ENCODE data around the gene ZNF597.

The ZNF597 gene, protein sequence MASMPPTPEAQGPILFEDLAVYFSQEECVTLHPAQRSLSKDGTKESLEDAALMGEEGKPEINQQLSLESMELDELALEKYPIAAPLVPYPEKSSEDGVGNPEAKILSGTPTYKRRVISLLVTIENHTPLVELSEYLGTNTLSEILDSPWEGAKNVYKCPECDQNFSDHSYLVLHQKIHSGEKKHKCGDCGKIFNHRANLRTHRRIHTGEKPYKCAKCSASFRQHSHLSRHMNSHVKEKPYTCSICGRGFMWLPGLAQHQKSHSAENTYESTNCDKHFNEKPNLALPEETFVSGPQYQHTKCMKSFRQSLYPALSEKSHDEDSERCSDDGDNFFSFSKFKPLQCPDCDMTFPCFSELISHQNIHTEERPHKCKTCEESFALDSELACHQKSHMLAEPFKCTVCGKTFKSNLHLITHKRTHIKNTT

DNA sequence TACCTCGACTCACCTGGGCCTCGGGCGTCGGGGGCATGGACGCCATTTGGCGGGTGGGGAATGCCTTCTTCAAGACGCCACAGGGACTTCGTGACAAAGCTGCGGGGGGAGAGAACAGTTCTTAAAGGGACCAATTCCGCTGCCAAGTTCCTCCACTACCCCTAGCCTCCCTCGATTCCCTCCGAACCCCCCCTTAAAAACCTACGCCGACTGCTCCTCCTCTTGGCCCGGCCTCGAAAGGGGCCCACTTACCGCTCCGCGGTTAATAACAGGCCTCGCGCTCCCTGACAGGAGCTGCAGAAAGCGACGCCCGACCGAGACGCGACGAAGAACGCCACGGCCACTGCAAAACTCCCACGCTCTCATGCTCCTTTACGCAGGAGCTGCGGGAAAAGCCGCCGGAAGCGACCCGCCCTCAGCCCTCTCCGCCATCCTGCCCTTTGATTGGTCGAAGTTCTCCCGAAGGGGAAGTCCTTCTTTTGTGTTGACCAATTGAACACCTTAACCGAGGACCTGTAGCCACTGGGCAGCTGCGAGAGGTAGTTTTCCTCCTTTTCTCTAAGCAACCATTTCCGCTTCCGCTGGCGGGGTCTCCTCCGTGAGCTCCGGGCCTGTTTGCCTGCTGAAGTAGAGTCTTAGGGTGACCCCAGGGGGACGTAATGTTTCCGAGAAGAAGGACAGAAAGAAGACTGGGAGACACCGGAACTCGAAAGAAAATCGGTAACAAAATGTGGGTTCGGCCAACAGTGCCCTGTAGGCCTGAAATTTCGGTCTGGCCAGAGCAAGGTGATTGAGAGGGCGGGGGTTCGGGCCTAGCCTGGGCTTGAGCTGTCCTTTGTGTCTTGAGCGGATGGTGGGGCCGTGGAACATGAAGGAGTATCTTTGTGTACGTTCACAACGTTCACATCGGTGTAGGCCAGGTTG is at the start of gene ZNF597, which contains the start of gene NAA60:
Gene ZNF597, minus strand, starts transcription at position 397 of the 924 bp plus-strand sequence. Its CDS starts 351 bp downstream, at position 46.
Gene NAA60, plus strand, starts transcription at position 573 of the 924 bp plus-strand sequence. CDS start 32,548 bp downstream, outside the sequence.
- no peak for DNase-seq

DNA sequence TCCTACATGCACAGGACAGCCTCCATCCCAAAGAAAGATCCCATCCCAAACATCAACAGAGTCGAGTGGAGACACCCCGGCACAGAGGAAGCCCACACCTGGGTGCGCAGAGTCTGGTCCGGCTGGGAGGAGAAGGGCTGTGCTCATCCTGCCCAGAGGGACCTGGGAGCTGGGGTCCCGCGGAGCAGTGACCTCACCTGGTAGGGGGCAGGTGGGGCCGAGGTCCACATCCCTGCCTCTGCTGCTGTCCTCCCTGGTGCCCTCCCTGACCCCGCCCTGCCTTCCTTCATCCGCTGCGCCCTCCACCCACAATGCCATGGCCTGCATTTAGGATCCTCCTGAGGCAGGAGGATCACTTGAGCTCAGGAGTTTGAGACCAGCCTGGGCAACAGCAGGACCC is 49.1 kb upstream of the ZNF597 start:
- DNase-seq: no peak

DNA sequence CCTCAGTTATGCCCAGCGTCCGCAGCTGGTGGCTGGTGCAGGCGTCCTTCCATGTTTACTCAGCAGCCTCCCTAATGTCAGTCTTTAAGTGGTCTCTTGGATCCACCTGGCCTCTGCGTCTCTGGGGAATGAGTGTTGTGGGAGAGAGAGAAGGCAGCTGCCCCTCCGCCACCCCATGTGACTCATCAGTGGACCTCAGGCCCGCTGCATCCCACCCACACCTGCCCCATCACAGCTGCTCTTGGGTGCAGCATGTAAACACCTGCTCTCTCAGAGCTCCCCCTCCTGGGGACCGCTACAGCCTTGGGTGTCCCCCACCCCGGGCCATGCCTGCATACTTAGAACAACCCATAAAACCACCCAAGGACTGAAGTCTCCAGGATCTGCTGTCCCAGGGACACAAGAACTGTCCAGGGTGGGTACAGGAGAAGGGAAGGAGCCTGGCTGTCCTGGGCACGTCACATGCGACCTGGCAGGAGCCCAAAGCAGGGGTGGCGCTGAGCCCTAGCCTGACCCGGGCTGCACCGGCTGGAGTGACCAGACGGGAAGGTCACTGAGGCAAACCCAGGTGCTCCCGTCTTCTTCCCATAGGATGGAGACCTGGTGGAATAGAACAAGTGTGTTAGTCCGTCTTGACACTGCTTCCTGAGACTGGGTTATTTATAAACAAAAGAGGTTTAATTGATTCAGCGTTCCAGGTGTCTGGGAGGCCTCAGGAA is 47.8 kb upstream of the ZNF597 start:
- DNase-seq: peak in 1 of 2 experiments; percentile 26

DNA sequence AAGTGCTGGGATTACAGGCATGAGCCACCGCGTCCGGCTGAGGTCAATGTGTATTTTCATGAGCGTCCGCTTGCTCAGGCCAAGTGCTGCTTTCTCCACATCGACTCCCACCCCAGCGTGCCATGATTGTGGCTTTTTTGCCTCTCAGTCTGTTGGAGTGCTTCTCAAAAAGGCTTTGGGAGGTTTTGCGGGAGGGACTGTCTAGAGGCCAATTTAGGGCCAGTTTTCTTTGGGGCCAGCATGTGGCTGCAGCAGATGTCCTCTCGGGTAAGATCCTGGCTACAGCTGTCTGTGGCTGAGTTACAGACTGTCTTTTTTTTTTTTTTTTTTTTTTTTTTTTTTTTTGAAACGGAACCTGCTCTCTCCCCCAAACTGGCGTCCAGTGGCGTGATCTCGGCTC is 45.5 kb upstream of the ZNF597 start:
- no peak for DNase-seq

DNA sequence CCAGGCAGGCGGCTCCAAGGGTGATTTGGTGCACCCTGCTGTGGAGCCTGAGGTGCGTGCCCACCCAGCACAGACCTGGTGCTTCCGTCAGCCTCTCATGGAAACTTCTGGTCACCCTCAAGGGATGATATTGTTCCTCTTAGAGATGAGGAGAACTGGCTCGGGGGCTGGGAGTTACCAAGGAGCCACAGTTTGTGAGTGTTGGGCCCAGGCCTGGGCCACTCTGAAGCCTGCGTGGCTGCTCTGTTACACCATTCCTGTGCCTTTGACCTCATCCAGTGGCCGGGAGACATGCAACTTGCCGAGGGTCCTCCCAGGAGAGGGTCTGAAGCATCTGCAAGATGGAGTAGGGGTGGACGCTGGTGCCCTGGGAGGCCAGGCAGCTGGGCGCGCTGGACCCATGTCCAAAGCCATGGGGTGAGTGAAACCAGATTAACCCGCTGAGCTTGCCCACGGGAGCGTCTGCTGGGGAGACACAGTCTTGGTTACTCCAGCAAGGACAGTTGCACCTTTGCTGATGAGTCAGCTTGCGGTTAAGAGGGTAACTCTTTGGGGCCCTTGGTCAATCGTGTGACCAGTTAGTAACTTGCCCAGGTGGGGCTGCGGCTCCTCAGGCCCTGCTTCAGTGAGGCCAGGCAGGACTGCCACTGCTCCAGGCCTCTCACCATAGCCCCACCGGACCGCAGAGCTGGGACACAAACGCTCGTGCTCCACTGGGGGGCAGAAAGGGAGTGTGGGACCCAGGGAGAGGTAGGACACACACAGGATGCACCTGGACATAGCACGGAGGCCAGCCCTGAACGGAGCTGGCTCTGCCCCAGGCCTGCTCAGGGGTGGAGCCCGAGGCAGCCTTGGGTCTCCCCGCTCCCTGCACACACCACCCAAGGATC is 44.5 kb upstream of the ZNF597 start:
- DNase-seq: no peak

DNA sequence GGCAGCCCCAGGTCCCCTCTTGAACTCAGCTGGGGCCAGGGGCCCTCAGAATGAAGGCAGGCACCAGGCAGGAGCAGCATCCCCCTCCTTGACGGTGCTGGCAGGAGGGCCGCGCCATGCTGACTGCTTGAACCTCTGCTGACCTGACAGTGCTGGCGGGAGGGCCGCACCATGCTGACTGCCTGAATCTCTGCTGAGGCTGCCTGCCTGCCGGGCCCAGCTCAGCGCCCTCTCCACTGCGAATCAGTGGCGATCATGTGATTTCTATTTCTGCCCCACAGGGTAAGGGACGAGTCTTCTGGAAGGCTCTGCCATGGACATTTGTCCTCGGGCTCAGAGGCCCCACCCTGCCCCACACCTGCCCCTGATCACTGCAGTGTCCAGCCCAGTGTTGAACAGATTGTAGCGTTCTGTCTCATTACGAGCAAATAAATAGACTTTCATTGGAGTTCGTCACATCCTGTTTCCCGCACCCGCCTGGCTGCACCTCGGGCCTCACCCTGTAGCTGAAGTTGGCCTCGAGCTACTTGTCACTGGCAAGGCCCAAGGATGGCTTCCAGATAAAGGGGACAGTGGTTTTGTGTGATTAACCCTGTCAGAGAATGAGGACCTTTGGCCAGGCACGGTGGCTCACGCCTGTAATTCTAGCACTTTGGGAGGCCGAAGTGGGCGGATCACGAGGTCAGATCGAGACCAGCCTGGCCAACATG is 43.4 kb upstream of the ZNF597 start:
- no peak for DNase-seq

DNA sequence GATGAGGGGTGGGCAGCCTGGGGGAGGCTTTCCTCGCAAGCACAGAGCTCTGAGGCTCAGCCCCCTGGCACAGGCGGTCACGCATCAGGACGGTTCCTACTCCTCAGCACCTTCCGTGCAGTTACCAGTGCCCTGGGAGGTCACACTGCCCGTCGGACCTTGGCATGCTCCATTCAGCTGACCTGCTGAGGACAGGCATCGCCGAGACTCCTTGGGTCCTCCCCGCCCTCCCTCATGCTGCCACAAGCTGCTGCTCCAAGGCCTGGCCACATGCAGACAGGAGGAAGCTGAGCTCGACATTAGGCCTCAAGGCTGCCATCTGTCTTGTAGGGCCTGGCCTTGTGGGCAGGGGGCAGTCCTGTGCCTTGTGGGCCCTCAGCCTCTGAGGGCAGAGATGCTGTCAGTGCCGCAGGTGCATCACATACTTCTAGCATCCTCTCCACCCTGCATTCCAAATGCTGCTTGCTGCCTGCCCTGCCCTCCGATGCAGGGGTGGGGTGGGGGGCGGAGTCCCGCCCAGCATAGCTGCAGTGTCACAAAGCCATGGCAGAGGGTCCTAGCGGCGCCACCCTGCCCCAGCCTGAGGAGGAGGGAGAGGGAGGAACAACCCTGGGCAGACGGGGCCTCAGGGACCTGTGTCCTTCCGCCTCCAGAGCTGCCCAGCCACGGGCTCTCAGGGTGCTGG is 42.7 kb upstream of the ZNF597 start:
- no peak for DNase-seq

DNA sequence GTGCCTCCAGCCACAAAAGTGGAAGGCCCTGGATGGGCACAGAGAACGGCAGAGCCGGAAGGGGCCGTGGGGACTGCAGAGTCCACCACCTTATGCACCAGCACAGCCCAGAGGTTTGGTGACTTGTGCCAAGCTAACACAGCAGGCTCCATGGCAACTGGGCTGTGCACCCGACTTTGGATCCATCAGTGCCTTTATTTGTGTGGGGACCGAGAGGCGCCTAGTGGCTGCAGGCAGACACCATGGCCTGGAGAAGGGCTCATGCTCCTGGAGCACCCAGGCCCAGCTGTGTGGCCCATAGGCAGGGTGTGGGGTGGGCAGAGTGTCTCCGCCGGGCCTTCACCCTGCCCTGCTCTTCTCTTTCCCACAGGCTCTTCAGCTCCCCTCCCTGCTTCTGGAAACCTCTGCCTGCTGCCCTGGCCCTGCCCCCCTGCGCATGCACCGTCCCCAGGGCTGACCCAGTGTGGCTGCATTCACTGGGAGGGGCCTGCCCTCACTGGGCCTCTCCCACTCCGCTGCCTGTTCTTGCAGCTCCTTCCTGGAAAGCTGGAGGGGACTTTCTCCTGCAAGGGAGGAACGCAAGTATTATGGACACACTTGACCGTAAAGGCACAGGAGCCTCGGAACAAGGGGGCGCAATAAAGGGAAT is 41.9 kb upstream of the ZNF597 start:
- DNase-seq: no peak

DNA sequence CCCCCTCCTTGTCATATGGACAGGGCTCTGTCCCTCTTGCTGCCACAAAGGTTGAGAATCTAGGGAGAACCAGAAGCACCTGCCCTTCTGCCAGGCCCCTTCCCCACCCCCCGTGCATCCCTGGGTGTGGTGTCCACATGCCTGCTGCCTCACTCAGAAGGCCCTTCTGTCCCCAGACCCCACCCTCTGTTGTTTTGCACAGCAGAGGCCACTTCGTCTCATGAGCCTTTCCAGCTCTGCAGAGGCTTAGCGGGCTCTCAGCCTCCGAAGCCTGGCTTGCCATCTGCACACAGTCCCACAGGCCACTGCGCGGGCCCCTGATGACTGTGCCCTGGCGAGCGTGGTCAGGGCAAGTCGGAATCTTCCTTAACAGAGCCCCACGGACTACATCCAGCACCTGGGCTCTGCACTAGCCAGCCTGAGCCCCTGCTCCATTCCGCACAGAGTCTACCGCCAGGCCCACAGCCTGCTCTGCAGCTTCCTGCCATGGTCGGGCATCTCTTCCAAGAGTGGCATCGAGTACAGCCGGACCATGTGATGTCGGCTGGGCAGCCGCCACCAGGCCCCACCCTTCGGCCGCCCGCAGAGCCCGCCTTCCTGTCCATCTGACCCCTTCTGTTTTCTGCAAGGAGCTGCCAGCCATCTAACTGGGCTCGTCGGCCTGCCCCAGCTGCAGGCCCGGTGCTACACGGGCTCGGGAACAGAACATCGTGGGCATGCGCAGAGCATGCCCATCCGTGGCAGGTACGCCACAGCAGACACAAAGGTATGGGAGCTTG is 41.2 kb upstream of the ZNF597 start:
- no peak for DNase-seq

DNA sequence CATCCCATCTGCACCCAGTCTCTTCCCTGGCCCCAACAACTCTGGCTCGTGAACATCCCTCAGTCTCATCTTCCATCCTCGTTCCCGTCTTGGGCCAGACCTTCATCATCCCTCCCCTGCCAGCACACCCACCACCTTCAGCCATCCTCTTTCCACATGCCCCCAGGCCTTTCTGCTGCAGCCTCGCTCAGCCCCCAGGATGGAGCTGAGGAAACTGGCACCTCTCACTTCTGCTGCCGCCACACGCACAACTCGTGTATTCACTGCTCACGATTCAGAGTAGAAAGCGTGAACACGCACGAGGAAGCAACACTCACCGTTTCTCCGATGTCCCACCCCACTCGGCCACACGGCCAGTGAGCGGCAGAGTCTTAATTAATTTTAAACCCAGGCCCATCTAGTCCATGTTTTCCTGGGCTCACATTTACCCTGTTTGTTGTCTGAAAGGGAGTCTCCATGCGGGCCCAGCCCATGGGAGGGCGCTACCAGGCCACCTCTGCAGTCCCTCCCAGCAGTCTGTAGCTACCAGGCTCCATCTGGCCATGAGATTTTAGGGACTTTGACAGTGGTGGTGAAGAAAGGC is 39.4 kb upstream of the ZNF597 start:
- DNase-seq: no peak

DNA sequence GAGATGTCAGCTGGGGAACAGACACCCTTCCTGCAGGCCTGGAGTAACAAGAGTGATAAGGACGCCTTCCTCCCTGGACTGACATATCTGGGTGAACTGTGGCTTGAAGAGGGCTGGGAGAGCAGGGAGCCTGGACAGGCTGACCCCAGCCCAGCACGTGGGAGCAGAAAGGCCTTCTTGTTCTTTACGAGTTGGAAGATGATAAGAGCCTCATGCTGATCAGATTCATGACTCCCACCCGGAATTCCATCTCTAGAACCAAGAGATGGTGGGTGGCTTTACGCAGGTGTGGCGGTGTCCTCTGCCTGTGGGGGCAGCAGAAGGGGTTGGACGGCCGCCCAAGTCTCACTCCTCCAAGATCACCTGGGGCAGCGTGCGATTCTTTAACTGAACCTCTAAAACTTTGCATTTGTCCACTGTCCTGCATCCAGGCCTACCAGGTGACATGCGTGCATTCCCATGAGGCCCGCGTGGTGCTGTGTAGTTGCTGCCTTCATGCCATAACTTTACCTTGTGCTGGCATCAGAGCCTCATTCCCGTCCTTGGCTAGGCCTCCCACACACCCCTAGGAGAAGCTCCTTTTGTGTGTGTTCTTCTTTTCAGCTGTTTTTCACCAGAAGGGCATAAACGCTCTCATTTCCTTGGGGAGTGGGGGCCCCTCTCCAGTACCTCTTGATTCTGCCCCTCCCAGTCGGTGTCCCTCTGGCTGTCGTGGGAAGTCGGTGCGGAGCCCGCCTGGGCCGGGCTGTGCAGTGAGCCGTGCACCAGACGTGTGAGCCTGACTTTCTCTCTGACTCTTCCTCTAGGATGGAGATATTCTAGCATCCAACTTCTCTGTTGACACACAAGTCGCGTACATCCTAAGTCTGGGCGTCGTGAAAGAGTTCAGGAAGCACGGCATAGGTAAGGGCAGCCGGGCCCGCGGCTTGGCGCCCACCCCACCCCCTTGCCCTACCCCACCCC is 38.7 kb upstream of the ZNF597 start:
- no peak for DNase-seq

DNA sequence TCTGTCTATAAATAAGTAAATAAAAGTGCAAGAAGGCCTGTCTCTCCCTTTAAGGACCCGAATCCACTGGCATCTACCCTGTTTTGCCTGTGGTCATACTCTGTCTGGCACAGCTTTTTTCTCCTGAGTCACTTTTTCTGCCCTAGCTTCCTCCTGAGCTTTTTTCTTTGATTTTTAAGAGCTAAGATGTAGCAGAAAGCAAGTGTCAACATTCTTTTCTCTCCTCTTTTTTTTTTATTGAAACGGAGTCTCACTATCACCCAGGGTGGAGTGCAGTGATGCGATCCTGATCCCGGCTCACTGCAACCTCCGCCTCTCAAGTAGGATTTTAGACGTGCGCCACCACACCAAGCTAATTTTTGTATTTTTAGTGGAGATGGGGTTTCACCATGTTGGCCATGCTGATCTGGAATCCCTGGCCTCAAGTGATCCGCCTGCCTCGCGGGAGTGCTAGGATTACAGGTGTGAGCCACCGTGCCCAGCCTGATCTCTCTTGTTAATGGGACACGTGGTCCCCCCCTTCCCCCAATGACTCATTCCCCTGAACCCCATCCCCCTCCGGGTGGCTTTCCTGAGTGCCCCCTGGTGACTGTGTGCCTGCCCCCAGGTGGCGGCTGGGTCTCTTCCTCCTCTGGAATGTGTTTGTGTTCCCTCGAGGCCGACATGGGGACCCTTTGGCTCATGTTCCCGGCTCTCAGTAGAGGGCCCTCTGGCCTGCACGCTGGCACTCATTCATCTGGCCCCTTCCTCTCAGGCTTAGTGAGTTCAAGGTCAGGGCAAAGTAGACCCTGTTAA is 37.8 kb upstream of the ZNF597 start:
- no peak for DNase-seq

DNA sequence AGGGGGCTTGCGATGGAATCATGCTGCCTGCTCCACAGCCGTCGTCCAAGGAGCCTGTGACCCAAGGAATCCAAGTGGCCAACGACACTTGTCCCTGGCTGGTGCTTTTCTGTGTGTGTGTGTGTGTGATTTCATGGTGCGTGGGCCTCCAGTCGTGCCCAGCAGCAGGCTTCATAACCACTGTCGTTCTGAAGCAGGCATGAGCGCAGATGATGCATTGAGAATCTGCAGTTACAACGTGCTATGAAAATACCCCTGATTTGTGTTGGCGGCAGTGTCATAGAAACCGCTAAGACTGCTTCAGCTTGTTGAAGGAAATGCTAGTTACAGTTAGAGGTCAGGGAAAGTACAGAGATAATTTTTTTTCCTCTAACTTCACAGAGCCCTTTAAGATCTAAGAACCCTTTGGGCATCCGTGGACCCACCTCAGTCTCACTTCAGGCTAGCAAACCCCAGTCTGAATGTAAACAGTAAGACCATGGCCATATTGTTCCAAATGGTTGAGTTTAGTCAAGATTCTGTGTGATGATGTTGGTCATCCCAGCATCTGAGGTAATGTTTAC is 36.4 kb upstream of the ZNF597 start:
- DNase-seq: no peak

DNA sequence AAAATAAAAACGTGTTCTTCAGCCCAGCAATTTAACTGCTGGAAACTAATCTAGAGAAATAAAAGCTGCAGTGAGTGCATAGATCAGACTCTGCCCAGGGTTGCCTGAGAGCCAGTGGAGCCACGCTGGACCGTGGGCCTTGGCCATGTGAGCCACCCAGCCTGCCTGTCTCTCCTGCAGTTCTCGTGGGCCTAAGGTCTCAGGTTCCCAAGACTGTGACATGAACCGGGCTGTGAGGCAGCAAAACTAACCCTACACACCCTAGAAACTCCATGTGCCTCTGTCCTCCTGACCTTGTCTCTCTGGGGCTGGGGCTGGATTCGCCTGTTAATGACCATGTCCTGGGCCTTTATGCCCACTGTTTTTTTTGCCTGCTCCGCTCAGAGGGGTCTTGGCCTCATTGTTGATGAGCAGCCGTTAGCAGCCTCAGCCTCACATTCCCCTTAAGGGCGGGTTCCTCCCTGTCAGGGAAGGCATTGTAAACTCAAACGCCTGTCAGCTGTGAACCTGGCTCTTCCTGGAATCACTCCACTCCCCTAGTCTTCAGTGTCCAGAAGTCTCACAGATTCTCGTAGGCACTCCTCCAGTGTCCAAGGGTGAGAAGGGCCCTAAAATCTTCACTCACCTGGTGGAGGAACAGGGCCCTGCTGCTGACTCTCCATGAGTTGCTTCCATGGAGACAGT is 35.1 kb upstream of the ZNF597 start:
- no peak for DNase-seq

DNA sequence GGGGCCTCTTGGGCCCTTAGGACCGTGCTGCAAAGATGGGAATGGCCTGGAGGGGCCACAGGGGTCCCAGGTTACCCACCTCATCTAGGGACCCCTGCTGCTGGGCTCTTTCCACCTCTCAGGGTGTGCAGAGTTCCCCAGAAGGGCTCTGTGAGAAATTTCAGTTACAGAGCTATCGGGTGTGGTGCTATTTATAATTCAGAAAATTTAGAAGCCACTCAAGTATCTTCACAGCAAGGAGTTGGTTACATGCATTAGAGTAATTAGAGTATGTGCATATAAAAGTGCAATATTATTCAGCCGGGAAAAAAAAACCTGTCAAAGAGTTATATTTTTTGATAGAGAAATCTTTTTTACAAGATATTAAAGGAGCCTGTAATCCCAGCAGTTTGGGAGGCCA is 33.1 kb upstream of the ZNF597 start:
- DNase-seq: no peak

Measured in NCI-H526 (cell line).